Adrenal gland (tissue), 12 donors: Measurements from ENCODE around the gene TDP2. TPM values are rescaled to one million over a fixed set of nuclear protein-coding genes. Genes with fewer than 3 reads are reported as not detected.
"Not testable (repeated sequence)": the region's sequence is repeated elsewhere in the genome, so short reads cannot be mapped to it uniquely, and the experiment has no call there.

Experiments
- DNase-seq, 7 donors: peaks; one replicate each; pipeline ENCODE4 v3.0.0-alpha.2; 2019 to 2020
- H3K27ac ChIP-seq, 5 donors: fragments of 200-600 bp; sonication (generic) in 4 of 5; 1 replicate in 3 of 5; 2 replicates in 2 of 5; pipeline versions ENCODE4 v1.5.1 to v1.8.0; 2016 to 2020; ENCODE audit warnings: mild to moderate bottlenecking in 1 of 5
- H3K27me3 ChIP-seq: fragments of 200-600 bp; 2 replicates; pipeline ENCODE4 v1.8.0; 2021
- H3K36me3 ChIP-seq, 2 donors: fragments of 200-600 bp; replicated peaks in 1 of 2; 1 replicate in 1 of 2; 2 replicates in 1 of 2; pipeline versions ENCODE4 v1.5.1 to v1.8.0; 2018 to 2022
- H3K4me1 ChIP-seq, 2 donors: fragments of 200-600 bp; replicated peaks in 1 of 2; 1 replicate in 1 of 2; 2 replicates in 1 of 2; pipeline versions ENCODE4 v1.5.1 to v1.8.0; 2018 to 2021
- H3K4me3 ChIP-seq, 4 donors: fragments of 200-600 bp; sonication (generic) in 3 of 4; one replicate each; pipeline ENCODE4 v1.5.1; 2016 to 2018
- H3K9me3 ChIP-seq, 3 donors: fragments of 200-600 bp; sonication (generic) in 1 of 3; replicated peaks in 1 of 3; 1 replicate in 2 of 3; 2 replicates in 1 of 3; pipeline versions ENCODE4 v1.5.1 to v1.8.0; 2016 to 2021
- POLR2A ChIP-seq, 2 donors: fragments of 450-650 bp; IDR thresholded peaks; one replicate each; pipeline ENCODE4 v1.6.1; 2017; ENCODE audit warnings: antibody characterized with exemption in 2 of 2, mild to moderate bottlenecking in 2 of 2, moderate library complexity in 1 of 2
- WGBS, 4 donors: extraction: QIAGEN DNeasy Blood & Tissue Kit in 2 of 4; methylation state at CpG; one replicate each; pipeline versions ENCODE4 v1.1.5 to v1.1.7; 2013 to 2017; 5-methylcytosine and 5-hydroxymethylcytosine counted together
- intact Hi-C, 2 donors: fragments of 100-400 bp; cut with DNase I; formaldehyde crosslinking; loops; one replicate each; pipeline versions ENCODE4 v1.14.1 to v1.15.0; 2022 to 2023
- polyA plus RNA-seq, 3 donors: library from polyadenylated mRNA; stranded (reverse); fragments of 200-250 nt in 2 of 3; fragments of 350-450 nt in 1 of 3; fragmentation: Illumina TruSeq in 1 of 3; extraction: RNeasy Lipid Tissue Mini Kit (QIAGEN cat#74804) in 1 of 3; gene quantifications; one replicate each; pipeline ENCODE4 v1.2.3, GENCODE V29; 2013 to 2014
- total RNA-seq, 9 donors: library from RNA; depleted of rRNA in 4 of 9; stranded (reverse); fragments of >200 nt in 4 of 9; fragments of 120-200 nt in 1 of 9; fragmentation: NEBNext Ultra II Directional in 1 of 9; extraction: Animal tissue kit (Norgen Biotek cat#: 25700) in 1 of 9; gene quantifications; one replicate each; pipeline versions ENCODE4 v1.1.0 to v1.2.4, GENCODE V29; 2013 to 2023
- TF ChIP-seq, protein P1 (sequence below), 6 experiments: fragments of 450-650 bp in 4 of 6; fragments of 200-600 bp in 2 of 6; sonication (generic) in 1 of 6; IDR thresholded peaks; 1 replicate in 5 of 6; 2 replicates in 1 of 6; pipeline versions ENCODE4 v1.5.1 to v1.8.0; 2016 to 2021; ENCODE audit warnings: antibody characterized with exemption in 6 of 6, mild to moderate bottlenecking in 2 of 6, moderate library complexity in 1 of 6
- donor health status: healthy with polysubstance abuse.
- donor health status: Bipolar disorder and iron deficiency.
- donor health status: DM: yes; HTN: yes; CAD: no.
- donor health status: DM: no; HTN: no; CAD: no.
- donor health status: DM: no; HTN: no; CAD: no.
- donor health status: DM: yes; HTN: yes; CAD: no.

The TDP2 gene
- total and polyA plus RNA-seq, 12 donors: 12.9 to 55.8 (median 33.0) TPM

DNA sequence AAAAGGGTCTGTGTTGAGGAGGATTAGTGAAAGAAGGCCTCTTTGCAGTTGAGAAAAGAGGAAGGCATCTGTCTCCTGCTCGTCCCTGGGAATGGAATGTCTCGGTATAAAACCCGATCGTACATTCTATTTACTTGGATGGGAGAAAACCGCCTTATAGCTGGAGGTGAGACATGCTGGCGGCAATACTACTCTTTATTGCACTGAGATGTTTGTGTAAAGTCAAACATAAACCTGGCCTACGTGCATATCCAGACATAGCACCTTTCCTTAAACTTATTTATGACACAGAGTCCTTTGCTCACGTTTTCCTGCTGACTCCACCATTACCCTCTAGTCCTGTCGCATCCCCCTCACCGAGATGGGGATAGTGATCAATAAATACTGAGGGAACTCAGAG is 4.5 kb downstream of the TDP2 start:
- TF ChIP-seq, protein P1, sequence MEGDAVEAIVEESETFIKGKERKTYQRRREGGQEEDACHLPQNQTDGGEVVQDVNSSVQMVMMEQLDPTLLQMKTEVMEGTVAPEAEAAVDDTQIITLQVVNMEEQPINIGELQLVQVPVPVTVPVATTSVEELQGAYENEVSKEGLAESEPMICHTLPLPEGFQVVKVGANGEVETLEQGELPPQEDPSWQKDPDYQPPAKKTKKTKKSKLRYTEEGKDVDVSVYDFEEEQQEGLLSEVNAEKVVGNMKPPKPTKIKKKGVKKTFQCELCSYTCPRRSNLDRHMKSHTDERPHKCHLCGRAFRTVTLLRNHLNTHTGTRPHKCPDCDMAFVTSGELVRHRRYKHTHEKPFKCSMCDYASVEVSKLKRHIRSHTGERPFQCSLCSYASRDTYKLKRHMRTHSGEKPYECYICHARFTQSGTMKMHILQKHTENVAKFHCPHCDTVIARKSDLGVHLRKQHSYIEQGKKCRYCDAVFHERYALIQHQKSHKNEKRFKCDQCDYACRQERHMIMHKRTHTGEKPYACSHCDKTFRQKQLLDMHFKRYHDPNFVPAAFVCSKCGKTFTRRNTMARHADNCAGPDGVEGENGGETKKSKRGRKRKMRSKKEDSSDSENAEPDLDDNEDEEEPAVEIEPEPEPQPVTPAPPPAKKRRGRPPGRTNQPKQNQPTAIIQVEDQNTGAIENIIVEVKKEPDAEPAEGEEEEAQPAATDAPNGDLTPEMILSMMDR (IDR thresholded peaks at IDR 0.05): no peak
- TF ChIP-seq POLR2A (IDR thresholded peaks at IDR 0.05): no peak
- no peak overlapping the region for H3K4me3 ChIP-seq
- H3K27ac ChIP-seq: no peak overlapping the region
- no peaks in the 10 kb centered on the region for H3K27me3 ChIP-seq
- peaks cover 0 to 29% of the 10 kb centered on the region in 2 donors for H3K36me3 ChIP-seq
- 91 to 97% (median 95%) methylated on average over 10 of the region's 10 CpGs for WGBS, 4 donors
- DNase-seq: no peak
- H3K9me3 ChIP-seq: no peaks in the 10 kb centered on the region
- intact Hi-C loops: no loop called here
- peaks cover 0 to 16% of the 10 kb centered on the region in 2 donors for H3K4me1 ChIP-seq

DNA sequence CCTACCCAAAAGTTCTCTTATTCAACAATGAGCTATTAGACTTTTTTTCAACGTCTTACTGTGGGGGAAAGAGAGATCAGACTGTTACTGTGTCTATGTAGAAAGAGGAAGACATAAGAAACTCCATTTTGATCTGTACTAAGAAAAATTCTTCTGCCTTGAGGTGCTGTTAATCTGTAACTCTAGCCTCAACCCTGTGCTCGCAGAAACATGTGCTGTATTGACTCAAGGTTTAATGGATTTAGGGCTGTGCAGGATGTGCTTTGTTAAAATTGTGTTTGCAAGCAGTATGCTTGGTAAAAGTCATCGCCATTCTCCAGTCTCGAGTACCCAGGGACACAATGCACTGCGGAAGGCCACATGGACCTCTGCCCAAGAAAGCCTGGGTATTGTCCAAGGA is 4.9 kb downstream of the TDP2 start:
- H3K4me3 ChIP-seq, H3K27me3 ChIP-seq, H3K27ac ChIP-seq, DNase-seq, intact Hi-C loops, H3K9me3 ChIP-seq: not testable (repeated sequence)
- peaks cover 0 to 16% of the 10 kb centered on the region in 2 donors for H3K4me1 ChIP-seq
- peaks cover 0 to 32% of the 10 kb centered on the region in 2 donors for H3K36me3 ChIP-seq
- WGBS, 4 donors: 86 to 95% (median 90%) methylated on average over 3 to 5 of the region's 5 CpGs

DNA sequence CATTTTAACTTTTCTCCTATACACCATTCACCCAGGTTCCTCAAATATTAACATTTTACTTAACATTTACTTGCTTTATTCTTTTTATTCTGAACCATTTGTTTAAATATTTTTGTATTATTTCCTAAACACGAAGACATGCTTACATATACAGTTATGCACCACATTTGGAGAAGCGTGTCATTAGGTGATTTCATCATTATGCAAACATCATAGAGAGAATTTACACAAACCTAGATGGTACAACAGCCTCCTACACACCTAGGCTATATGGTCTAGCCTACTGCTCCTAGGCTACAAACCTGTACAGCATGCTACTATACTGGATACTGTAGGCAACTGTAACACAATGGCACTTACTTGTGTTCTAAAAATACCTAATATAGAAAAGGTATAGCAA is 6.6 kb downstream of the TDP2 start:
- no peak for DNase-seq
- WGBS, 4 donors: 93 to 95% (median 94%) methylated on average over 2 of the region's 2 CpGs
- TF ChIP-seq POLR2A (IDR thresholded peaks at IDR 0.05): no peak
- TF ChIP-seq, protein P1 (IDR thresholded peaks at IDR 0.05): no peak
- no peaks in the 10 kb centered on the region for H3K9me3 ChIP-seq
- no peaks in the 10 kb centered on the region for H3K27me3 ChIP-seq
- peaks cover 0 to 6% of the 10 kb centered on the region in 2 donors for H3K4me1 ChIP-seq
- intact Hi-C loops: no loop called here
- H3K27ac ChIP-seq: no peak overlapping the region
- H3K4me3 ChIP-seq: no peak overlapping the region
- peaks cover 0 to 35% of the 10 kb centered on the region in 2 donors for H3K36me3 ChIP-seq

DNA sequence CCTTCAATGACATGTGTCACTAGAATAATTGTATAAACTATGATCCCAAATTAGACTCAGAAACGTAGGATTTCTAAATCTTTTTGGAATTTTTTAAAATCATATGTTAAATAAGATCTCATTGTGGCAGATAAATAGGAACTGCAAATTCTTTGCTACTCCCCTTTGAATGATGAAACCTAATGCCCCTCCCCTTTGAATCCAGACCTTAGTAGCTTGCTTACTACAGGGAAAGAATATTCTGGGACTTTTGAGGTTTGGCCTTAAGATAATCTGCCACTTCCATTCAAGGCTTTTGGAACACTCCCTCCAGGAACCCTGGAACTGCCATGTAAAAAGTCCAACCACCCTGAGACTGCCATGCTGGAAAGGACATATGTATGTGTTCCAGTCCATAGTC is 7.1 kb downstream of the TDP2 start:
- no peak for DNase-seq
- WGBS, 4 donors: 77 to 92% (median 78%) methylated on average over 1 of the region's 1 CpG
- Histone ChIP-seq H3K4me1 (peaks cover 0 to under 1% of the 10 kb centered on the region in 2 donors), H3K4me3 (no peak overlapping the region), H3K9me3 (no peaks in the 10 kb centered on the region), H3K36me3 (peaks cover 0 to 35% of the 10 kb centered on the region in 2 donors), H3K27me3 (no peaks in the 10 kb centered on the region), H3K27ac (no peak overlapping the region)
- intact Hi-C loops: no loop called here
- TF ChIP-seq, protein P1 (IDR thresholded peaks at IDR 0.05): no peak
- TF ChIP-seq POLR2A (IDR thresholded peaks at IDR 0.05): no peak
